Astrocyte of the spinal cord (primary cell): ENCODE data around the gene MRTFB.

Experiments used
- DNase-seq: peaks from one replicate; pipeline ENCODE4 v3.0.0; 2011; ENCODE audit warnings: low read depth, low spot score
- H3K4me3 ChIP-seq: 2 replicates; pipeline ENCODE4 v1.5.1; 2011; ENCODE audit warnings: low read depth, mild to moderate bottlenecking, low read length, moderate library complexity
- in situ Hi-C: cut with HindIII; loops from 2 replicates; pipeline ENCODE4 v1.10.0; 2017; ENCODE audit warnings: low sequenced_read_pairs
- TF ChIP-seq, protein P1 (sequence below): IDR thresholded peaks from 2 replicates; pipeline ENCODE4 v1.5.1; 2012; ENCODE audit warnings: low read depth, mild to moderate bottlenecking, low read length, inconsistent platforms

Gene MRTFB

DNA sequence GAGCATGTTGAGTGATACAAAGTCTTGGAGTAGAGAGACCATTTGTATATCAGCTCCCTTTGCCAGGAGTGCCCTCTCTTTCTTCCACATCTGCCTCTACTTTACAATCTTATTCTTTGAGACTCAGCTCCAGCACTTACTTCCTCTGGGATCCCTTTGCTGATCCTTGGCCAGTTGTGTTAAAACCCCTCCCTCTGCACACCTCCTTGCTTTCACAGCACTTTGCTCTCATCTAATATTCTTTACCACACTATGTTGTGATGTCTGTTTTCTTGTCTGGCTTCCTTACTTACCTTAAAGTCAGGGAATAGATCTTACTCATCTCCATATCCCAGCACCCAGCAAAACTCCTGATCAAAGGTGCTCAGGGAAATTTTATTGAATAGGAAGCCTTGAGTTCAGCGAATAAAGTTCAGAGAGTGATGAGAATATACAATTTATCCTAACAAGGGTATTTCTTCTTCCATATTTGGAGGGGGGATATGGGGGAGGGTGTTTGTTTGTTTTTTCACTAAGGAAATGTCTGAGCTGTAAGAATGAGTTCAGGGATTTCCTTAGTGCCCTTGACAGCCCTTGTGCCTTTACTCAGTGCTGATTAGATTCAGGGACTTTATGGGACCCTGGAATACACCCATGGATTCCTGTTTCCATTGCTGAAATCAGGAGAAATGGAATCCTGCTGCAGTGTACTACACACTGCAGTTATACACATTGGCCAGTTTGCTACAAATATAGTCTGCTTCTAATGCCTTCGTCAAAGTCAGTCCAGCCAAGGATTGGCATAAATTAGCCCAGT, 32.0 kb downstream of the MRTFB start:
- in situ Hi-C loops, result no loop called here
- DNase-seq, result no peak
- no peak overlapping the region for H3K4me3 ChIP-seq
- TF ChIP-seq, protein P1, sequence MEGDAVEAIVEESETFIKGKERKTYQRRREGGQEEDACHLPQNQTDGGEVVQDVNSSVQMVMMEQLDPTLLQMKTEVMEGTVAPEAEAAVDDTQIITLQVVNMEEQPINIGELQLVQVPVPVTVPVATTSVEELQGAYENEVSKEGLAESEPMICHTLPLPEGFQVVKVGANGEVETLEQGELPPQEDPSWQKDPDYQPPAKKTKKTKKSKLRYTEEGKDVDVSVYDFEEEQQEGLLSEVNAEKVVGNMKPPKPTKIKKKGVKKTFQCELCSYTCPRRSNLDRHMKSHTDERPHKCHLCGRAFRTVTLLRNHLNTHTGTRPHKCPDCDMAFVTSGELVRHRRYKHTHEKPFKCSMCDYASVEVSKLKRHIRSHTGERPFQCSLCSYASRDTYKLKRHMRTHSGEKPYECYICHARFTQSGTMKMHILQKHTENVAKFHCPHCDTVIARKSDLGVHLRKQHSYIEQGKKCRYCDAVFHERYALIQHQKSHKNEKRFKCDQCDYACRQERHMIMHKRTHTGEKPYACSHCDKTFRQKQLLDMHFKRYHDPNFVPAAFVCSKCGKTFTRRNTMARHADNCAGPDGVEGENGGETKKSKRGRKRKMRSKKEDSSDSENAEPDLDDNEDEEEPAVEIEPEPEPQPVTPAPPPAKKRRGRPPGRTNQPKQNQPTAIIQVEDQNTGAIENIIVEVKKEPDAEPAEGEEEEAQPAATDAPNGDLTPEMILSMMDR, result no peak

DNA sequence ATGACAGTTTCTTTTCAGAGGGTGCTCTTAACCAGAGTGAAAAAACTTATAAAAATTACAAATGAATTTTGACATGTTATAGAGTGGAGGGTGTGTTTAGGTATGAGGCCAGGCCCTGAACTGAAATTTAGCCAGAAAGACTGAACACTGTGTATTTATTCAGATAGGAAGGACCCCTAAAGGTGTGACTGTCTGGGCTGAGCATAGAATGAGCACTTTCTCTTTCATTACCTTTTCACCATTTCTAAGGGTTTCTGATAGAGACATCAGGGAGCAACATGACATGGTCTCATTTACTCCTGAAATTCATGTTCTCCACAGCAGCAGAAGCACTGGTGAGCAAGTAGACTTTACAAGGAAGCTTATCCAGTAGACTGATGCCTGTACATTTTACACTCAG, 32.9 kb downstream of the MRTFB start:
- H3K4me3 ChIP-seq, result no peak overlapping the region
- in situ Hi-C loops, result no loop called here
- DNase-seq, result no peak
- TF ChIP-seq, protein P1, result no peak

DNA sequence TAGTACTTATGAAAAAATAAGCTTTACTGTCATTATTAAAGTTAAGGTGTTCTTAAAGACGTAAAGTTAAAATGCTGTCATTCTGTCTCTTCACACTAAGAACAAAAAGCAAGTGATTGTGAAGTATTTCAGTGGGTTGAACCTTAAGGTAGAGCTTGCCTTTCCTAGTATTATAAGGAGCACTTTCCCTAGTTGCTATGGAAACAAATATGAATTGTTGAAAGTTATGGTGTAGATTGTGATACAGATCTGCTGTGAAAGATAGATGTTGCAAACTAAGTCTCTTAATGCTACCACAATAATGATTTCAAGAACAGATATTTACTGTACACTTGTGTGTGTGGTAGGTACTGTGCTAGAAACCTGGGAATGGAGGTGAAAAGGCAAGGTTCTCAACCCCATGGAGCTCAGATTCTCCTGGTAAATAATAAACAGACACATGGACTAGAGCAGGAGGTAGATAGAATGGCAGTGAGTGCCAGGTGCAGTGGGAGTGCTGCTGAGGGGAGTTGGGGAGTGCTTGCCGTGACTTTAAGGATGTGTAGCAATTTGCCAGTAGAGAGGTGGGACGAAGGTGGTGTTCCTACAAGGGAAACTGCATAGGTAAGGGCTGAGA, 34.7 kb downstream of the MRTFB start:
- H3K4me3 ChIP-seq, result no peak overlapping the region
- in situ Hi-C loops, result no loop called here
- DNase-seq, result no peak
- TF ChIP-seq, protein P1, result no peak

DNA sequence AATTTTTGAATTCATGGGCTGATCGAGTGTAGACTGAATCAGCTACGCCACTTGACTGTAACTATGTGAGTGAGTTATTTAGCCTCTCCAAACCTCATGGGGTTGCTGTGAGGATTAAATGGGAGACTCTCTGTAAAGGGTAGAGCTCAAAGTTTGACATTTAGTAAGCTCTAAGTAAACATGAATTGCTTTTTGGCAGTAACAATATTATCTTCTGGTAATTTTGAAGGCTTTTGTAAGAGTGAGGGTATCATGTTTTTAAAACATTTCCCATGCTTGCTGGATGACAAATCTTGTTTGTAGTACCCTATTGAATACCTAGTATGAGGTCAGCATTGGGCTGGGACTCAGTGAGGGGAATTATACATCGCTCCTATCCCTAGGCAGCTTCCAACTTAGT, 35.3 kb downstream of the MRTFB start:
- no peak for DNase-seq

DNA sequence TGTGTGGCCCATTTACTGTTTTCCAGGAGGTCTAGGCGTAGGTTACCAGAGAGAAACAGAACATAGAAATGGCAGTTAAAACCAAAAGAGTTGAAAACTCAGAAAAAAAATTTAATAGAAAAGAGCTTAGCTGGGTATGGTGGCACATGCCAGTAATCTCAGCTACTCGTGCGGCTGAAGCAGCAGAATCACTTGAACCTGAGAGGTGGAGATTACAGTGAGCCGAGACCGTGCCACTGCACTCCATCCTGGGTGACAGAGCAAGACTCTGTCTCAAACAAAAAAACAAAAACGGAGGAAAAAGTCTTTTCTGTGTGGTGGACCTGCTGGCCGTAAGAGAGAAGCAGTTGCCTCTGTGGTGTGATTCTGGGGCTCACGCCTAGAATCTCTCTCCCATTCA, 35.8 kb downstream of the MRTFB start:
- no peak for DNase-seq
- in situ Hi-C loops, result no loop called here
- TF ChIP-seq, protein P1, result no peak
- no peak overlapping the region for H3K4me3 ChIP-seq

More for the DNA sequence above, 35.3 kb downstream of the MRTFB start:
- TF ChIP-seq, protein P1, result no peak
- H3K4me3 ChIP-seq, result no peak overlapping the region
- in situ Hi-C loops, result no loop called here

DNA sequence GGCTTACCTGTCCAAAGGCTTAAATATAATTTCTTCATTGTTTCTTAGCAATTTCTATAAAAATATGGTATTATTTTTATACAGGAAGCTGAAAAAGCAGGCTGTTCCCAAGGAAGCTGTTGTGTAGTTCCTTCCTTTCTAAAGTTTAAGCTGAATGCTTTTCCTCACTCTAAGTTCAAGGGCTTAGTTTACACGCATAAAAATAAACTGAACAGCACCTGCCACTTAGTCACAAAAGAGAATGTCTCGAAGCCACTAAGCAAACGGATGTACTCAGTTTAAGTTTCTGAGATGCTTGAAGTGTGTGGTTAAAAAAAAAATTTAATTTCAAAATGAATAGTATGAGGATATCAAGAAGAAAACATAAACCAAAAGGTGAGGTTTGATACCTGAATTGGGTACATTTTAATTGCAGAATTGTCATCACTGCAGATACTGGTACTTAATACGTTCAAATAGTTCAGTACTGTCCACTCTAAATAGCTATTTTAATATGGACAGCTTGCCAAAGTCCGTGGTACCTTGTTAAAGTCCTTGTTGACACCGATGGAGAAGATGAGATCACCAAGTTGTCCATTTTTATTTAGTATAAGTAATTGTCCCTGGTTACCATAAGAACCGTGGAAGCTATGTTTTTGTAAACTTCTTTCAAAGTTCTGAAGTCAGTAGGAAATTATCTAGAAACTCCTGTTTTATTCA, 38.1 kb downstream of the MRTFB start:
- in situ Hi-C loops, result no loop called here
- no peak overlapping the region for H3K4me3 ChIP-seq
- DNase-seq, result no peak
- TF ChIP-seq, protein P1, result no peak
